Left ventricle myocardium inferior (tissue), 1 donor: ENCODE measurements around the gene SFMBT1. TPM values are rescaled to one million over a fixed set of nuclear protein-coding genes. Genes with fewer than 3 reads are reported as not detected.

Experiments
- DNase-seq: peaks from one replicate; pipeline ENCODE4 v3.0.0-alpha.2; 2020
- H3K27ac ChIP-seq: fragments of 200-600 bp; replicated peaks from 2 replicates; pipeline ENCODE4 v1.8.0; 2021
- H3K27me3 ChIP-seq: fragments of 200-600 bp; 2 replicates; pipeline ENCODE4 v1.8.0; 2021; ENCODE audit warnings: low read depth
- H3K36me3 ChIP-seq: fragments of 200-600 bp; 2 replicates; pipeline ENCODE4 v1.8.0; 2021
- H3K4me1 ChIP-seq: fragments of 200-600 bp; 2 replicates; pipeline ENCODE4 v1.8.0; 2021
- H3K4me3 ChIP-seq: fragments of 200-600 bp; 2 replicates; pipeline ENCODE4 v1.8.0; 2021; ENCODE audit warnings: mild to moderate bottlenecking, moderate library complexity
- H3K9me3 ChIP-seq: fragments of 200-600 bp; replicated peaks from 2 replicates; pipeline ENCODE4 v1.8.0; 2021
- intact Hi-C: fragments of 100-400 bp; cut with micrococcal nuclease; formaldehyde crosslinking; loops from one replicate; pipeline ENCODE4 v1.11.0; 2022
- total RNA-seq: library from RNA; stranded (reverse); fragmentation: NEBNext Ultra II Directional; extraction: Animal tissue kit (Norgen Biotek cat#: 25700); gene quantifications from one replicate; pipeline ENCODE4 v1.2.1, GENCODE V29; 2021
- TF ChIP-seq, protein P1 (sequence below): fragments of 200-600 bp; IDR thresholded peaks from 2 replicates; pipeline ENCODE4 v1.8.0; 2021; ENCODE audit warnings: antibody characterized with exemption, mild to moderate bottlenecking, borderline replicate concordance
- donor health status: DM: no; HTN: yes; CAD: no; lungs with severe emphysema.

SFMBT1 gene
- total RNA-seq, 1 donor from 2014 or later = 15.9 TPM

DNA sequence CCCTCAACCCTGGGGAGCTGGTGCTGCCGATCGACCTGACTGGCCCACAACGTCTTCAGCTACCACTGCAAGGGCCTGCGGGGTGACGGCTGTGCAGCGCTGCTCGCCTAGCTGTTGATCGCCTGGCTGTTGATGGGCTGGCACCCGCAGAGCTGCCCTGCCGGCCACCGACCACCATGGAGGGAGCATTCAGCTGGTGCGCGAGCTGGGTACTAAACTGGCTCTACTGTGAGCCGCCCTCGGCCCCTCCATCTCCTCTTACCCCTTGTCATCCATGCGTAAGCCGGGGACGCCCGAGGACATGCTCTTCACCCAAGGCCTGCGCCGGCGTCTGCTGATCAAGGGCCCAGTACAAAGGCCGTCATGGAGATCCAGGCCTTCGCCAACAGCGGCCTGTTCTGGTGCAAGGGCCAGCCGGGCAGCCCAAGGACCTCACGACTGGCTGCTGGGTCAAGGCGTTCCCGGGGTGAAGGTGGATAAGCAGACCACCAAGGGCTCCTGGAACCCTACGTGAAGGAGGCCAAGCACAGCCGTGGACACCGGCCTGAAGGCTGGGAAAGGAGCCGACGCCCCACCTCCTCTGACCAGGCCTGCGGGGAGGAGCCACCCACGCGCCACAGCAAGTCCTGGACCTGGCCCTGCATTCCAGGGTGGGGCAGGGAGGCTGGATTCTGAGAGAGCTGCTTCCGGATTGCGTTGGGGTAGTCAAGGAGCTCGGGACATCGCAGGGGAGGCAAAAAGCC, 46.9 kb downstream of the SFMBT1 start:
- Histone ChIP-seq H3K36me3 (peaks cover 9% of the 10 kb centered on the region), H3K27ac (no peak overlapping the region), H3K4me3 (no peak overlapping the region), H3K27me3 (no peaks in the 10 kb centered on the region), H3K9me3 (no peaks in the 10 kb centered on the region), H3K4me1 (no peaks in the 10 kb centered on the region)
- TF ChIP-seq, protein P1, sequence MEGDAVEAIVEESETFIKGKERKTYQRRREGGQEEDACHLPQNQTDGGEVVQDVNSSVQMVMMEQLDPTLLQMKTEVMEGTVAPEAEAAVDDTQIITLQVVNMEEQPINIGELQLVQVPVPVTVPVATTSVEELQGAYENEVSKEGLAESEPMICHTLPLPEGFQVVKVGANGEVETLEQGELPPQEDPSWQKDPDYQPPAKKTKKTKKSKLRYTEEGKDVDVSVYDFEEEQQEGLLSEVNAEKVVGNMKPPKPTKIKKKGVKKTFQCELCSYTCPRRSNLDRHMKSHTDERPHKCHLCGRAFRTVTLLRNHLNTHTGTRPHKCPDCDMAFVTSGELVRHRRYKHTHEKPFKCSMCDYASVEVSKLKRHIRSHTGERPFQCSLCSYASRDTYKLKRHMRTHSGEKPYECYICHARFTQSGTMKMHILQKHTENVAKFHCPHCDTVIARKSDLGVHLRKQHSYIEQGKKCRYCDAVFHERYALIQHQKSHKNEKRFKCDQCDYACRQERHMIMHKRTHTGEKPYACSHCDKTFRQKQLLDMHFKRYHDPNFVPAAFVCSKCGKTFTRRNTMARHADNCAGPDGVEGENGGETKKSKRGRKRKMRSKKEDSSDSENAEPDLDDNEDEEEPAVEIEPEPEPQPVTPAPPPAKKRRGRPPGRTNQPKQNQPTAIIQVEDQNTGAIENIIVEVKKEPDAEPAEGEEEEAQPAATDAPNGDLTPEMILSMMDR = no peak
- intact Hi-C loops = no loop called here
- no peak for DNase-seq

DNA sequence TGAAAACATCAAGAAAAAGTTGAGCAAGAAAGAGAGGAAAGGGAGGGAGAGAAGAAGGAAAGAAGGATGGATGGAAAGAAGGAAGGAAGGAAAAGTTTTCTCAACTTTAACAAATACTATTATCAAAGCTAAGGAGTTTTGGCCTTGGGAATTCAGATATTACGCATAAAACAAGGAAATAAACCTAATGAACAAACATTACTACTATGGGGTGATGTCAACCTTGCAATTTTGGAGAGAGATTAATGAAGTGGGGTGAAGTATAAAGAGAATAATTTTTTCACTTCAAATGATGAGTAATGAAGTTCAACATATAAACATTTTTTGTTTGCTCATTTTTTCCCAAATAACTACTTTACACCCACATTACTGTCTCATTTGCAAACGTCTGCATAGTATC, 55.2 kb downstream of the SFMBT1 start:
- Histone ChIP-seq H3K27ac (no peak overlapping the region), H3K9me3 (no peaks in the 10 kb centered on the region)
- intact Hi-C loops = no loop called here

DNA sequence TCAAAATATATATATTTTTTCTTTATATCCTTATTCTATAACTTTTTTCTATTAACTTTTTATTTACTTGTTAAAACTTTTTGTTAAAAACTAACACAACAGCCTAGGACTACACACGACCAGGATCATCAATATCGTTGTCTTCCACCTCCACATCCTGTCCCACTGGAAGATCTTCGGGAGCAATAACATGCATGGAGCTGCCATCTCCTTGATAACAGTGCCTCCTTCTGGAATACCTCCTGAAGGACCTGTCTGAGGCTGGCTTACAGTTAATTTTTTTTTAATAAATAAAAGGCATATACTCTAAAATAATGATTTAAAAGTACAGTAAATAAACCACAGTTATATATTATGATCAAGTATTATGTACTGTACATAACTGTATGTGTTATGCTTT, 58.9 kb downstream of the SFMBT1 start:
- Histone ChIP-seq H3K27ac (no peak overlapping the region), H3K36me3 (no peaks in the 10 kb centered on the region), H3K4me3 (no peak overlapping the region), H3K4me1 (peaks cover 10% of the 10 kb centered on the region), H3K9me3 (no peaks in the 10 kb centered on the region), H3K27me3 (no peaks in the 10 kb centered on the region)
- no peak for DNase-seq
- intact Hi-C loops = no loop called here
- TF ChIP-seq, protein P1 = peak; percentile 36

More for the DNA sequence above, 55.2 kb downstream of the SFMBT1 start:
- no peak for DNase-seq
- no peaks in the 10 kb centered on the region for H3K27me3 ChIP-seq
- H3K4me1 ChIP-seq = peaks cover 10% of the 10 kb centered on the region
- no peaks in the 10 kb centered on the region for H3K36me3 ChIP-seq
- no peak overlapping the region for H3K4me3 ChIP-seq
- TF ChIP-seq, protein P1 = no peak

DNA sequence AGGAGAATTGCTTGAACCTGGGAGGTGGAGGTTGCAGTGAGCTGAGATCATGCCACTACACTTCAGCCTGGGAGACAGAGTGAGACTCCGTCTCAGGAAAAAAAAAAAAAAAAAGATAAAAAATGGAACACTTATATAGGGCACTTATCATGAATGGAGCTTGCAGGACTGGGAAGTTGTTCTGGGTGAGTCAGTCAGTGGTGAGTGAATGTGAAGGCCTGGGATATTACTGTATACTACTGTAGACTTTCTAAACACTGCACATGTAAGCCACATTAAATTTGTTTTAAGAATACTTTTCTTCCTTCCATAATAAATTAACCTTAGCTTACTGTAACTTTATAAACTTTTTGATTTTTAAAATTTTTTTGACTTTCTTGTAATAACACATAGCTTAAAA, 59.8 kb downstream of the SFMBT1 start:
- Histone ChIP-seq H3K27ac (no peak overlapping the region), H3K9me3 (no peaks in the 10 kb centered on the region), H3K4me1 (peaks cover 10% of the 10 kb centered on the region), H3K36me3 (no peaks in the 10 kb centered on the region), H3K4me3 (no peak overlapping the region), H3K27me3 (no peaks in the 10 kb centered on the region)
- TF ChIP-seq, protein P1 = no peak
- DNase-seq = no peak
- intact Hi-C loops = no loop called here

DNA sequence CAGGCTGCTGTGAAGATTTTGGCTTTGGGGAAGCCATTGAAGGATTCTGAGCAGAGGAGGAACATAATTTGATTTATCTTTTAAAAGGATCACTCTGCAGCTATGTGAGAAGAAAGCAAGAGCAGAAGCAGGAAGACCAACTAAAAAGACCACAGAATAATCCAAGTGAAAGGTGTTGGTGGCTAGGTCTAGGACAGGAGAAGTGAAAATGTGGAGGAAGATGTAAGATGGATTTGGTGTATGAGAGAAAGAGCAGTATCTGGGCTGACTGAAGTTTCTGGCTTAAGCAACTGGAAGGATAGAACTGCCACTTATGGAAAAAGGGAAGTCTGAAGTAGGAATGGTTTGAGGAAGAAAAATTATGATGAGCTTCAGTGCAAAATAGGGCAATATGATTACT, 62.0 kb downstream of the SFMBT1 start:
- H3K36me3 ChIP-seq = no peaks in the 10 kb centered on the region
- intact Hi-C loops = no loop called here
- H3K4me1 ChIP-seq = no peaks in the 10 kb centered on the region
- no peaks in the 10 kb centered on the region for H3K9me3 ChIP-seq
- no peaks in the 10 kb centered on the region for H3K27me3 ChIP-seq
- no peak for DNase-seq
- no peak overlapping the region for H3K4me3 ChIP-seq
- H3K27ac ChIP-seq = peak overlapping the region; percentile 26
- TF ChIP-seq, protein P1 = no peak
